SK-N-SH (cell line): Measurements from ENCODE around the gene DRGX. TPM values are rescaled to one million over a fixed set of nuclear protein-coding genes. Genes with fewer than 3 reads are reported as not detected.

Experiments used
- CTCF ChIA-PET: fragments of 300-600, 350-600 bp; formaldehyde crosslinking; extraction: SDS; loops from one replicate; lab custom pipeline; 2021; lab: Yijun Ruan, JAX
- POLR2A ChIA-PET: fragments of 350-600 bp; sonication (Branson Sonifier 250); formaldehyde crosslinking; extraction: SDS; loops from one replicate; lab custom pipeline; 2020; ENCODE audit warnings: antibody characterized with exemption, inconsistent platforms; lab: Yijun Ruan, JAX
- DNase-seq: peaks from one replicate; pipeline ENCODE4 v3.0.0; 2012
- H2AFZ ChIP-seq: fragments of 200-600 bp; sonication (generic); 2 replicates; pipeline ENCODE4 v1.8.1; 2016; ENCODE audit warnings: antibody characterized with exemption, mild to moderate bottlenecking, low read depth
- H3F3A ChIP-seq: fragments of 200-600 bp; sonication (generic); replicated peaks from 2 replicates; pipeline ENCODE3; 2016; ENCODE audit warnings: antibody characterized with exemption, mild to moderate bottlenecking; ENCODE audit not compliant: insufficient read depth
- H3K27ac ChIP-seq, 2 experiments: fragments of 200-500 bp in 1 of 2; fragments of 200-600 bp in 1 of 2; sonication (Bioruptor generic) in 1 of 2; sonication (generic), shearing (Covaris generic) in 1 of 2; 2 replicates each; pipeline versions ENCODE4 v1.5.1 to v1.6.1; 2014 to 2016; ENCODE audit warnings: low read depth in 2 of 2, inconsistent platforms in 1 of 2, low read length in 1 of 2, mild to moderate bottlenecking in 1 of 2, mixed read lengths in 1 of 2
- H3K27me3 ChIP-seq: fragments of 200-600 bp; sonication (generic), shearing (Covaris generic); 2 replicates; pipeline ENCODE4 v1.6.1; 2016; ENCODE audit warnings: mixed run types; ENCODE audit not compliant: insufficient read depth
- H3K36me3 ChIP-seq, 2 experiments: fragments of 200-500 bp in 1 of 2; fragments of 200-600 bp in 1 of 2; sonication (Bioruptor generic) in 1 of 2; sonication (generic) in 1 of 2; replicated peaks in 1 of 2; 2 replicates each; pipeline versions ENCODE3 to v1.5.1; 2014 to 2016; ENCODE audit warnings: low read length in 1 of 2, mild to moderate bottlenecking in 1 of 2; ENCODE audit not compliant: insufficient read depth in 2 of 2, control insufficient read depth in 1 of 2
- H3K4me1 ChIP-seq, 2 experiments: fragments of 200-500 bp in 1 of 2; fragments of 200-600 bp in 1 of 2; sonication (Bioruptor generic) in 1 of 2; sonication (generic), shearing (Covaris generic) in 1 of 2; 2 replicates each; pipeline versions ENCODE4 v1.5.1 to v1.6.1; 2014 to 2016; ENCODE audit warnings: low read depth in 1 of 2, low read length in 1 of 2, mixed run types in 1 of 2; ENCODE audit not compliant: insufficient read depth in 2 of 2, control insufficient read depth in 1 of 2
- H3K4me2 ChIP-seq: fragments of 200-600 bp; sonication (generic), shearing (Covaris generic); 2 replicates; pipeline ENCODE4 v1.6.1; 2017; ENCODE audit warnings: mixed run types
- H3K4me3 ChIP-seq, 2 experiments: fragments of 200-500 bp in 1 of 2; fragments of 200-600 bp in 1 of 2; sonication (Bioruptor generic) in 1 of 2; sonication (generic), shearing (Covaris generic) in 1 of 2; 2 replicates each; pipeline versions ENCODE4 v1.5.1 to v1.8.1; 2014 to 2016; ENCODE audit warnings: low read depth in 2 of 2, inconsistent platforms in 1 of 2, low read length in 1 of 2, mild to moderate bottlenecking in 1 of 2, mixed read lengths in 1 of 2, moderate library complexity in 1 of 2
- H3K79me2 ChIP-seq: fragments of 200-600 bp; sonication (generic); 2 replicates; pipeline ENCODE4 v1.8.1; 2017; ENCODE audit warnings: mild to moderate bottlenecking; ENCODE audit not compliant: insufficient read depth
- H3K9ac ChIP-seq: fragments of 200-600 bp; sonication (generic); 2 replicates; pipeline ENCODE4 v1.6.1; 2017; ENCODE audit warnings: mixed run types
- H3K9me2 ChIP-seq: fragments of 200-600 bp; sonication (generic); 2 replicates; pipeline ENCODE4 v1.6.1; 2017; ENCODE audit warnings: mixed run types
- H3K9me3 ChIP-seq: fragments of 200-600 bp; sonication (generic); 2 replicates; pipeline ENCODE4 v1.6.1; 2017; ENCODE audit warnings: mixed run types, mild to moderate bottlenecking, moderate library complexity
- H4K20me1 ChIP-seq: fragments of 200-600 bp; sonication (generic); 2 replicates; pipeline ENCODE4 v1.6.1; 2017; ENCODE audit warnings: mild to moderate bottlenecking, mixed run types; ENCODE audit not compliant: insufficient read depth
- ELF1 ChIP-seq: IDR thresholded peaks from 2 replicates; pipeline ENCODE4 v1.4.0; 2012
- FOSL2 ChIP-seq: IDR thresholded peaks from 2 replicates; pipeline ENCODE4 v1.4.0; 2012; ENCODE audit warnings: low read depth, mild to moderate bottlenecking, moderate library complexity, borderline replicate concordance
- FOXJ3 ChIP-seq: sonication (generic); formaldehyde crosslinking; IDR thresholded peaks from 2 replicates; pipeline ENCODE4 v1.5.1; 2020; ENCODE audit warnings: mild to moderate bottlenecking, missing genetic modification reagents
- GABPA ChIP-seq: IDR thresholded peaks from 2 replicates; pipeline ENCODE4 v1.4.0; 2012; ENCODE audit warnings: low read depth, mild to moderate bottlenecking
- GATA2 ChIP-seq: sonication (generic); formaldehyde crosslinking; IDR thresholded peaks from 2 replicates; pipeline ENCODE4 v1.5.0; 2020; ENCODE audit warnings: mild to moderate bottlenecking, missing genetic modification reagents
- IRF3 ChIP-seq: fragments of 150-350 bp; IDR thresholded peaks from 2 replicates; pipeline ENCODE4 v1.6.1; 2016; ENCODE audit warnings: mild to moderate bottlenecking, low read depth, low read length
- NRF1 ChIP-seq: IDR thresholded peaks from 2 replicates; pipeline ENCODE4 v1.6.1; 2012; ENCODE audit warnings: low read depth, mild to moderate bottlenecking, low read length
- POLR2AphosphoS5 ChIP-seq: IDR thresholded peaks from 2 replicates; pipeline ENCODE4 v1.6.1; 2012; ENCODE audit warnings: low read depth, low read length
- RFX5 ChIP-seq: IDR thresholded peaks from 2 replicates; pipeline ENCODE4 v1.6.1; 2012; ENCODE audit warnings: mild to moderate bottlenecking, improper control_type of control experiment, low read length
- RXRA ChIP-seq: IDR thresholded peaks from 2 replicates; pipeline ENCODE4 v1.4.0; 2012; ENCODE audit warnings: low read depth, mild to moderate bottlenecking, borderline replicate concordance
- TAF1 ChIP-seq: IDR thresholded peaks from 2 replicates; pipeline ENCODE4 v1.6.1; 2012; ENCODE audit warnings: low read depth, mild to moderate bottlenecking, low read length, moderate library complexity, borderline replicate concordance
- TEAD4 ChIP-seq: IDR thresholded peaks from 2 replicates; pipeline ENCODE4 v1.4.0; 2012; ENCODE audit warnings: mild to moderate bottlenecking, borderline replicate concordance; ENCODE audit not compliant: insufficient read depth
- WGBS: methylation state at CpG from one replicate; pipeline ENCODE4 v1.1.6; 2017; ENCODE audit warnings: low lambda C conversion rate; 5-methylcytosine and 5-hydroxymethylcytosine counted together
- polyA plus RNA-seq, 3 experiments: library from polyadenylated mRNA; depleted of rRNA; stranded (reverse); fragments of >200 nt; gene quantifications; 2 replicates each; pipeline ENCODE4 v1.2.3, GENCODE V29; 2012
- TF ChIP-seq, protein P1 (sequence below): fragments of 150-350 bp; IDR thresholded peaks from 2 replicates; pipeline ENCODE4 v1.6.1; 2017; ENCODE audit warnings: antibody characterized with exemption, low read length, low read depth, borderline replicate concordance

DRGX gene
- polyA plus RNA-seq, 1 of the 3 experiments (the other 2 are of a cell fraction), result not detected

DNA sequence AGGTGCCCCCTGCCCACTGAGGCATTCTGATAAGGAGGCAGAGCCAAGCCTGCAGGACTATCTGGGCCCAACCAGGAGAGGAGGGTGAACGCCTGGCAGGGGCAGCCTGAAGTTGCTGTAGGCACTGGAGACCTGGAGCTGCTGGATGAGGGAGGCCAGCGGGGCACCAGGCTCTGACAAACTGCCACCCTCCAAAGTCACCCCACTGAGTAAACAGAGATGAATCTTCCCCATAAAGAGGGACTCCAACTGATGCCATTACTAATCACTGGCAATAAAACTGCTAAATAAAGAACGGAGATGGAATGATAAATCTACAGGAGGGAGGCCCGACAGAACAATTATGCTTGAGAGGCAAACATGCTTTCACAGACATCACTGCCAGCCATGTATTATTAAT lies 44.2 kb downstream of the DRGX start:
- Histone ChIP-seq H3K79me2 (no peaks in the 10 kb centered on the region), H3K4me1 (no peaks in the 10 kb centered on the region; a peak in 1 of 4 replicates), H3K27ac (no peak overlapping the region), H3K4me3 (no peak overlapping the region), H3K36me3 (no peaks in the 10 kb centered on the region), H3K4me2 (no peak overlapping the region), H3K9ac (no peak overlapping the region), H3K9me2 (no peaks in the 10 kb centered on the region), H3F3A (no peaks in the 10 kb centered on the region), H2AFZ (no peak overlapping the region), H3K9me3 (no peaks in the 10 kb centered on the region), H3K27me3 (no peaks in the 10 kb centered on the region), H4K20me1 (no peaks in the 10 kb centered on the region)
- TF ChIP-seq FOXJ3 (CRISPR knock-in tag) (no peak), IRF3 (no peak), RFX5 (no peak), NRF1 (no peak), GATA2 (no peak), TEAD4 (no peak), GABPA (no peak), TAF1 (no peak), ELF1 (no peak), FOSL2 (no peak), POLR2AphosphoS5 (no peak)
- TF ChIP-seq, protein P1, sequence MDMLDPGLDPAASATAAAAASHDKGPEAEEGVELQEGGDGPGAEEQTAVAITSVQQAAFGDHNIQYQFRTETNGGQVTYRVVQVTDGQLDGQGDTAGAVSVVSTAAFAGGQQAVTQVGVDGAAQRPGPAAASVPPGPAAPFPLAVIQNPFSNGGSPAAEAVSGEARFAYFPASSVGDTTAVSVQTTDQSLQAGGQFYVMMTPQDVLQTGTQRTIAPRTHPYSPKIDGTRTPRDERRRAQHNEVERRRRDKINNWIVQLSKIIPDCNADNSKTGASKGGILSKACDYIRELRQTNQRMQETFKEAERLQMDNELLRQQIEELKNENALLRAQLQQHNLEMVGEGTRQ, result no peak
- ChIA-PET CTCF (interaction anchor here (0.8 to 1.3 kb wide), 5 partner anchors 27 to 696 kb away, joined by 3 to 4 read pairs (median 3); no protein-coding TSS in a partner anchor), POLR2A (no interaction called here)
- DNase-seq, result no peak
- WGBS, result 15% methylated on average over 3 of the region's 4 CpGs

GRCh38 chr10:49350846-49351532 lies 44.9 kb downstream of the DRGX start:
- POLR2A ChIA-PET, result no interaction called here
- WGBS, result 41% methylated on average over 3 of the region's 4 CpGs
- DNase-seq, result no peak

More at GRCh38 chr10:49350846-49351532, 44.9 kb downstream of the DRGX start:
- no peaks in the 10 kb centered on the region for H3K27me3 ChIP-seq
- H3K36me3 ChIP-seq, result no peaks in the 10 kb centered on the region
- H3K4me3 ChIP-seq, result no peak overlapping the region
- TF ChIP-seq RXRA, result no peak
- no peak for TF ChIP-seq FOXJ3 (CRISPR knock-in tag)
- H3F3A ChIP-seq, result no peaks in the 10 kb centered on the region
- no peaks in the 10 kb centered on the region for H3K9me2 ChIP-seq
- no peaks in the 10 kb centered on the region for H4K20me1 ChIP-seq
- CTCF ChIA-PET, result interaction anchor here (1.0 to 1.3 kb wide), 2 partner anchors 161 to 693 kb away, joined by 3 to 4 read pairs; no protein-coding TSS in a partner anchor
- no peak overlapping the region for H3K4me2 ChIP-seq
- H3K79me2 ChIP-seq, result no peaks in the 10 kb centered on the region
- no peaks in the 10 kb centered on the region for H3K9me3 ChIP-seq
- no peaks in the 10 kb centered on the region; a peak in 1 of 4 replicates for H3K4me1 ChIP-seq
- H2AFZ ChIP-seq, result no peak overlapping the region
- H3K27ac ChIP-seq, result no peak overlapping the region
- no peak overlapping the region for H3K9ac ChIP-seq
